SH-SY5Y (cell line): ENCODE data around the gene MYO1H.

Experiments used
- GATA2 ChIP-seq: IDR thresholded peaks from 2 replicates; pipeline ENCODE4 v1.6.1; 2011; ENCODE audit warnings: mild to moderate bottlenecking, low read depth, low read length
- GATA3 ChIP-seq: IDR thresholded peaks from 2 replicates; pipeline ENCODE4 v1.6.1; 2011; ENCODE audit warnings: low read depth, mild to moderate bottlenecking, low read length, moderate library complexity

The MYO1H gene

DNA sequence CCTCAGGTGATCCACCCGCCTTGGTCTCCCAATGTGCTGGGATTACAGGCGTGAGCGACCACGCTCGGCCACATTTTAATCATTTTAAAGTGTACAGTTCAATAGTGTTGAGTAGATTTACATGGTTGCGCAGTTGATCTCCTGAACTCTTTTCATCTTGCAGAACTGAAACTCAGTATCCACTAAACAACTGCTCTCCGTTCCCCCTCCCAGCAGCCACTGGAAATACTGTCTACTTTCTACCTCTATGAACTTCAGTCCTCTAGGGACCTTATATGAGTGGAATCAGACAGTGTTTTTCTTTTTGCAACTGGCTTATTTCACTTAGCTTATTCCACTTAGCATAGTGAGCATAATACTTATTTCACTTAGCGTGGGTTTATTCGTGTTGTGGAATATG lies 75.7 kb downstream of the MYO1H start:
- TF ChIP-seq GATA2 = no peak
- TF ChIP-seq GATA3 = no peak

DNA sequence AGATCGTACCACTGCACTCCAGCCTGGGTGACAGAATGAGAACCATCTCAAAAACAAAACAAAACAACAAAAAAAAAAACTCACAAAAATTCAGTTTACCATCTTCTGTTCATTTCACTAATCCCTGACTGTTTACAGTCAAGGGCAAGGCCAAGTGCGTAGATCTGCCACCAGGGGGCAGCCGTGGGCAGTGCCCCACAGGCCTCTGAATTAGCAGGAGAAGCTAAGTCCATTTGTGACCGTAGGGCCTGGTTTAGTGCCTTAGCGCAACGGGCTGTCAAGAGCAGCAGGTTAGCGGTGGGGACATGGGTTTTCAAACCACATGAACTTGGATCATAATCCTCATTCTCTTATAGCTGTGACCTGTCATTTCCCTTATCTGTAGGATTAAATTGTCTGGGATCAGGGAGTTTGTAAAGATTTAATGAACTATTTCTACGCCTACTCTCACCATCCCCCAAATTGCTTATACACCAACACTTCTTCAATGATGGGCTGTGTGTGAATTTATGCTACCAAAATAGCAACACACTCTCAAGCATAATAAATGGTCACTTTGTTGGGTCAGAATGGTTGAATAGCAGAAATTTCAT lies 80.4 kb downstream of the MYO1H start:
- no peak for TF ChIP-seq GATA3
- no peak for TF ChIP-seq GATA2

- TF ChIP-seq GATA3 = no peak
- no peak for TF ChIP-seq GATA2
Observed at GRCh38 chr12:109430244-109430643, 82.5 kb downstream of the MYO1H start.

DNA sequence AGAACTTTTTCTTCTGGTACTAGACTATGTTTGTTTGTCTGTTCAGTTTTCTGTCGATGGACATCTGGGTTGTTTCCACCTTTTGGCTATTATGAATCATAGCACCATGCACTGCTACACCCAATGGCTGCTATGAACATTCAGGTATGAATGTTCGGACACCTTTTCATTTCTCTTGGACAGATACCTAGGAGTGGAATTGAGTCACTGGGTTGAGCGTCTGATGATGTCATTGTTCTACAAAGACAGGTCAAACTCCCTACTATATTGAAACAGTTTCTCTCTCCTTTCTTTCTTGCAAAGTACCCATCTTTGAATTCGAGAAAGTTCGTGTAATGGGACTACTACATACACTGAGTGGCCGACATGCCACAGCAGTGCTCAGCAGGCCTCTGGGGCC lies 84.7 kb downstream of the MYO1H start:
- TF ChIP-seq GATA2 (no peak), GATA3 (no peak)

- TF ChIP-seq GATA2 (no peak), GATA3 (no peak)
Observed at GRCh38 chr12:109432842-109433304, 85.2 kb downstream of the MYO1H start.

DNA sequence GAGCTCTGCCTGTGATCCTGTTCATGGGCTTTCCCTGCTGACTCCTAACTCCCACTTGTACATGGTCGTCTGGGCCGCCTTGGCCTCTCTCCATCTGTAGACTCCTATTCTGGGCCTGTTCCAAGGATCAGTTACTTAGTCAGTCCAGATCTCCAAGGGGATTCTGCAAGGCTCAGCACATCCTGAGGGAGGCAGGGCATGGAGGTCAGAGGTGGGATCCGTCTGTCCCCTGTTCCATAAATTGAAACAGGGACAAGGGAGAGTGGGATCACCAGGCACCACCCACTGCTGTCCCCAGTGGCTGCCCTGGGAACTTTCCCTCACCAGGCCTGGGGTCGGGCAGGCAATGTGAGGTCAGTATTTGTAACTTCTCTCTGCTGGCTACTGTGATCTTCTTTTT lies 85.9 kb downstream of the MYO1H start:
- TF ChIP-seq GATA3 = no peak
- TF ChIP-seq GATA2 = no peak

DNA sequence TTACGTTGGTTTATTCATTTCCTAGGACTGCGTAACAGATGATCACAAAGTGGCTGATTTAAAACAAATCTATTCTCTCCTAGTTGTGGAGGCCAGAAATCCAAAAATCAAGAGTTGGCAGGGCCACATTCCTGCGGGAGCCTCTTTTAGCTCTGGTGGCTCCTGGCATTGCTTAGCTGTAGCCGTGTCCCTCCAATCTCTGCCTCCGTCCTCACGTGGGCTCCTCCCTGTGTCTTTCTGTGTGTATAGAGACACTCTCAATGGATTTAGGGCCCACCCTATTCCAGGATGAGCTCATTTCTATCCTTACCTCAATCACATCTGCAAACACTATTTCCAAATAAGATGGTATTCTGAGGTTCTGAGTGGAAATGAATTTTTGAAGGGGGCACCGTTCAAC lies 86.9 kb downstream of the MYO1H start:
- no peak for TF ChIP-seq GATA2
- no peak for TF ChIP-seq GATA3

- TF ChIP-seq GATA3 (no peak), GATA2 (no peak)
Observed at GRCh38 chr12:109435428-109436187, 87.9 kb downstream of the MYO1H start.

GRCh38 chr12:109436188-109436560 lies 88.5 kb downstream of the MYO1H start:
- TF ChIP-seq GATA3 = no peak

DNA sequence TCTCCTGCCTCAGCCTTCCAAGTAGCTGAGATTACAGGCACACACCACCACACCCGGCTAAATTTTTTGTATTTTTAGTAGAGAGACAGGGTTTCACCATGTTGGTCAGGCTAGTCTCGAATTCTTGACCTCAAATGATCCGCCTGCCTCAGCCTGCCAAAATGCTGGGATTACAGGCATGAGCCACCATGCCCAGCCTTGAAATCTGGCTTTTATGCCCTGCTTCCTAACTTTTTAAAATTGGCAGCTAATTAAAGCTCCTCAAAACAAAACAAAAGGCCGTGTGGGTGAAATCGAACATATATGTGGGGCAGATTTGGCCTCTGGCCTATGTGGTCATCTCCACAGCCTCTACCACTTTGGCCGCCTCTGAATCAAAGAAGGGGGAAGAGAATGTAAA lies 91.5 kb downstream of the MYO1H start:
- TF ChIP-seq GATA3 (no peak), GATA2 (no peak)

DNA sequence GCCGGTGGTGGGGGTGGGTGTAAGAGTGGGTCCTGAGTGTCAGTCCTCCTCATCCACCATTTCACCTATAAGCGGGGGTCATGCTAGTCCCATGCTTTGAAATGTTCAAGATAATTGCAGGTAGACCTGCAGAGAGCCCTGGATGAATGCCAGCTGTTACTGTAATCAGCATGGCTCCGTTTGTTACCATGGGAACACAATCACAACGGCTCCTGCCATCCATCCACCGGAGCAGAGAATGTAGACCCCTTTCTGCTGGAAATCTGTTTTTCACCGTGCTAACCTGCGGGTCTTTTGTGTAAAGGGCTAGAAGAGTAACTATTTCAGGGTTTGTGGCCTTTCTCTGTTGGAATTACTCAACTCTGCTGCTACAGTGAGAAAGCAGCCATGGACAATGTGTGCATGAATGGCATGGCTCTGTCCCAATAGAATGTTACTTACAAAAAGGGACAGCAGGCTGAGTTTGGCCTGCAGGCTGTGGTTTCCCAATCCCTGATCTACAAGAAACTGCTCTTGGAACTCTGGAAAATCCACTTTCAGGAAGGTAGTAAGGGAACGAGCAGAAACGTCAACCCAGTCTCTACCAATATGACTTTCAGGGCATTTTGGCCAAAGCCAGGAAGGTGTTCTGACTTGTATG lies 93.3 kb downstream of the MYO1H start:
- TF ChIP-seq GATA2 = no peak
- no peak for TF ChIP-seq GATA3

DNA sequence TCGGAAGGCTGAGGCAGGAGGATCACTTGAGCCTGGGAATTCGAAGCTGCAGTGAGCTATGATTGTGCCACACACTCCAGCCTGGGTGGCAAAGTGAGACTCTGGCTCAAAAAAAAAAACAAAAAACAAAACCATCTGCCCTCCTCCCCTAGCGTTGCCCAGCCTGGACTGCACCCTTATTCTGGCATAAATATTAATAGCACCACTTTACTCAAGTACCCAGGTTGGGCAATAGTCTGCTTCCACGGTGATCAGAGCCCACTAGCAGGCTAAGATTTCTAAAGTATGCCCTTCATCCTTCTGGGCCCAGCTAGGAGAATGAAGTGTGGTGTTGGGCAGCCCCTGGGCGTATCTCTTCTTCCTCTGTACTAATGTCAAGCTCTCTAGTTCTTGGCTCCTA lies 96.1 kb downstream of the MYO1H start:
- TF ChIP-seq GATA3 (no peak), GATA2 (no peak)

DNA sequence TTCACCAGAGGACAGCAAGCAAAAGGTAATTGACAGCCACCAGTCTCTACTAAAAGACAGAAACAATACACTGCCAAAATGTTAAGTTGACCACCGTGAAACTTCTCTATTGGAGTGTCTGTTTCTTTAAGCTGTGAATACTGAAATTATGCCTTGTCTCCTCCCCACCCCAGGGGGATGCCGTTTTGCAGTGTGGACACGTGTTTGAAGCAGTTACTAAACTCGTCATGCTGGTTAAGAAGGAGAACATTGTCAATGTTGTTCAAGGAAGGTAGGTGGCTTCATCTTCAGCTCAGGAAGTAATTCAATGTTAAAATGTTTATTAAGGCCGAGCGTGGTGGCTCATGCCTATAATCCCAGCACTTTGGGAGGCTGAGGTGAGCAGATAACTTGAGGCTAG lies 96.6 kb downstream of the MYO1H start:
- TF ChIP-seq GATA3 = no peak
- no peak for TF ChIP-seq GATA2

DNA sequence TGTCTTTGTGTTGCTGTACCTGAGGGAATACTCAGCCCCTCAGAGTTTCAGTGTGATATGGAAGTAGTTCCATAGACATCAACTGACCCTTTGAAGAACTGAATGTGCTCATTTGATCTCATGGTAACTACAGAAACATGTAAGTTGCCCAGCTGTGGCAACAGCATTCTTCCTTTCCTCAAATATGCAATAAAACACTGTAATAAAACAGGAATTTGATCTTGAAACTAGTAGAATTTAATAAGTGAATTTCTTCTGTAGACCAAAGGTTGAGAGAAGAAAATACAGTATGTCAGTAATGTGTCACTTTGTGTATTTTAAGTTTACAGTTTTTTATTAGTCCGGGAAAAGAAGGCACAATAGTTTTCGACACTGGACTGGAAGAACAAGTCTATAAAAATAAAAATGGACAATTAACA lies 97.5 kb downstream of the MYO1H start:
- TF ChIP-seq GATA3 (no peak), GATA2 (no peak)

DNA sequence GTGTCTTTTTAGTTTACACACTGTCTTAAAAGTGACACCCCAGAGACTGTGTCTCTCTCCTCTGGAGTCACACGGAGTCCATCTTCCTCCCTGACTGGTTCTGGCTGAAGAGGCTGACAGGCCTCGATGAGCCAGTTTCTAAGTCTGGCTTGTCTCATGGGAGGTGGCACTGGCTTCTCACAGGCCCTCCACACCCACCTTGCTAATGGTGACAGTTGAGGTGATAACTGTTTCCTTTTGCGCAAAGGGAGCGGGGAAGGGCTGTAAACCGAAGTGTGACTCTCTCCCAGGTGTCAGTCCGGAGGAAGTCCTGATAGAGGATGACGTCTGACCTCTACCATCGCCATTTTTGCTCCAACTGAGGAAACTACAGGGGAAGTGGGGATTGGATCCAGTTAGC lies 99.2 kb downstream of the MYO1H start:
- no peak for TF ChIP-seq GATA2
- TF ChIP-seq GATA3 = no peak

DNA sequence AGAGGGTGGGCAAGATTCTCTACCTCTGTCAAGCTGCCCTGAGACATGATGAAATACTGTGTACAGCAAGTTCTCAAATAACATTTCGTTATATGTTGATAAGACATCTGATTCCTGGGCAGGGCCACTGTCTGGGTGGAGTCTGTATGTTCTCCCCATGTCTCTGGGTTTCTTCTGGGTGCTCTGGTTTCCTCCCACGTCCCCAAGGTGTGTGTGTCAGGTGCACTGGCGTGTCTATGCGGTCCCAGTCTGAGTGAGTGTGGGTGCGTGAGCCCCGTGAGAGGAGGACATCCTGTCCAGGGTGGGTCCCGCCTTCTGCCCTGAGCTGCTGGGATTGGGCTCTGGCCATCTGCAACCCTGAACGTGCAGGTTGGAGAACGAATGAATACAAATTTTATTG lies 99.8 kb downstream of the MYO1H start:
- TF ChIP-seq GATA3 (no peak), GATA2 (no peak)
